HCT116 (cell line): ENCODE measurements around the gene LRRC61. TPM values are rescaled to one million over a fixed set of nuclear protein-coding genes. Genes with fewer than 3 reads are reported as not detected.

ENCODE experiments used
- ATAC-seq: fragments of 200-7000 bp; cut with Tn5 transposase; 2 replicates; pipeline ENCODE4 v1.9.1; 2020; ENCODE audit warnings: mild to moderate bottlenecking, moderate library complexity
- BruUV-seq: library from RNA; stranded (reverse); fragments of 400-500 nt; replicated peaks from 2 replicates; lab custom pipeline; 2021; lab: Mats Ljungman, UMichigan
- CTCF ChIA-PET: fragments of 300-600 bp; sonication (Branson Sonifier 250); formaldehyde crosslinking; loops from one replicate; lab custom pipeline; 2021; ENCODE audit warnings: antibody characterized with exemption; lab: Charles Lee
- POLR2A ChIA-PET: fragments of 300-600, 350-600 bp; sonication (Branson Sonifier 250); formaldehyde crosslinking; loops from one replicate; lab custom pipeline; 2021; ENCODE audit warnings: antibody characterized with exemption; lab: Charles Lee
- RAD21 ChIA-PET, 2 experiments: fragments of 300-600 bp; sonication (Branson Sonifier 250); formaldehyde crosslinking; loops; one replicate each; lab custom pipeline; 2023; ENCODE audit warnings: low total read pairs in 2 of 2; ENCODE audit not compliant: uncharacterized antibody in 2 of 2, unreplicated experiment in 2 of 2, low non-redundant PET in 1 of 2; lab: Charles Lee
- DNase-seq: peaks from one replicate; pipeline ENCODE4 v3.0.0-alpha.2; 2010; ENCODE audit warnings: low read depth, low spot score
- H2AFZ ChIP-seq: fragments of 200-600 bp; shearing (Covaris generic), sonication (generic); 2 replicates; pipeline ENCODE4 v1.6.1; 2017; ENCODE audit warnings: low read depth, mixed run types, mixed read lengths, antibody characterized with exemption, low read length; ENCODE audit not compliant: poor library complexity, severe bottlenecking
- H3K27ac ChIP-seq: 2 replicates; pipeline ENCODE4 v1.5.1; 2012; ENCODE audit warnings: low read depth, low read length
- H3K27me3 ChIP-seq: fragments of 200-600 bp; sonication (generic); 2 replicates; pipeline ENCODE4 v1.6.1; 2016; ENCODE audit warnings: mixed run types, low read length, mixed read lengths; ENCODE audit not compliant: insufficient read depth
- H3K36me3 ChIP-seq, 2 experiments: fragments of 200-500 bp in 1 of 2; fragments of 200-600 bp in 1 of 2; sonication (Bioruptor generic) in 1 of 2; sonication (generic) in 1 of 2; 2 replicates each; pipeline versions ENCODE4 v1.5.1 to v1.6.1; 2014 to 2016; ENCODE audit warnings: low read length in 2 of 2, inconsistent platforms in 1 of 2, mixed read lengths in 1 of 2, mixed run types in 1 of 2; ENCODE audit not compliant: insufficient read depth in 2 of 2, control insufficient read depth in 1 of 2
- H3K4me1 ChIP-seq, 2 experiments: fragments of 200-600 bp in 1 of 2; sonication (generic) in 1 of 2; 2 replicates each; pipeline versions ENCODE4 v1.5.1 to v1.6.1; 2012 to 2017; ENCODE audit warnings: low read length in 2 of 2, inconsistent platforms in 1 of 2, mild to moderate bottlenecking in 1 of 2, mixed read lengths in 1 of 2, mixed run types in 1 of 2, moderate library complexity in 1 of 2; ENCODE audit not compliant: insufficient read depth in 2 of 2, control insufficient read depth in 1 of 2
- H3K4me2 ChIP-seq: fragments of 200-600 bp; sonication (generic); 2 replicates; pipeline ENCODE4 v1.6.1; 2017; ENCODE audit warnings: mixed run types, low read length, mixed read lengths
- H3K4me3 ChIP-seq, 2 experiments: fragments of 200-600 bp in 1 of 2; sonication (generic) in 1 of 2; replicated peaks in 1 of 2; 2 replicates each; pipeline ENCODE4 v1.5.1; 2011 to 2016; ENCODE audit warnings: low read length in 2 of 2, control low read depth in 1 of 2, low read depth in 1 of 2, mild to moderate bottlenecking in 1 of 2, mixed read lengths in 1 of 2, mixed run types in 1 of 2
- H3K79me2 ChIP-seq: fragments of 200-600 bp; sonication (generic); 2 replicates; pipeline ENCODE4 v1.6.1; 2017; ENCODE audit warnings: mild to moderate bottlenecking, mixed run types, low read length, moderate library complexity, mixed read lengths; ENCODE audit not compliant: insufficient read depth
- H3K9ac ChIP-seq: fragments of 200-600 bp; sonication (generic); 2 replicates; pipeline ENCODE4 v1.6.1; 2016; ENCODE audit warnings: low read length, mixed read lengths
- H3K9me2 ChIP-seq: fragments of 200-600 bp; sonication (generic), shearing (Covaris generic); 2 replicates; pipeline ENCODE4 v1.6.1; 2017; ENCODE audit warnings: mixed run types, mild to moderate bottlenecking, moderate library complexity; ENCODE audit not compliant: insufficient read depth
- H3K9me3 ChIP-seq, 2 experiments: fragments of 200-500 bp in 1 of 2; fragments of 200-600 bp in 1 of 2; sonication (Bioruptor generic) in 1 of 2; sonication (generic) in 1 of 2; 2 replicates each; pipeline ENCODE4 v1.6.1; 2014 to 2017; ENCODE audit warnings: low read length in 2 of 2, mixed read lengths in 2 of 2, inconsistent platforms in 1 of 2, low read depth in 1 of 2, mild to moderate bottlenecking in 1 of 2, mixed run types in 1 of 2, moderate library complexity in 1 of 2; ENCODE audit not compliant: control insufficient read depth in 1 of 2, insufficient read depth in 1 of 2
- H4K20me1 ChIP-seq: fragments of 200-600 bp; sonication (generic), shearing (Covaris generic); 2 replicates; pipeline ENCODE4 v1.6.1; 2017; ENCODE audit warnings: mixed run types, mild to moderate bottlenecking, moderate library complexity; ENCODE audit not compliant: insufficient read depth
- CBX3 ChIP-seq: IDR thresholded peaks from 2 replicates; pipeline ENCODE4 v1.6.1; 2012; ENCODE audit warnings: low read depth
- EGR1 ChIP-seq: IDR thresholded peaks from 2 replicates; pipeline ENCODE4 v1.6.1; 2012; ENCODE audit warnings: low read depth
- ELF1 ChIP-seq: IDR thresholded peaks from 2 replicates; pipeline ENCODE4 v1.6.1; 2012; ENCODE audit warnings: low read depth, borderline replicate concordance
- EZH2 ChIP-seq: fragments of 200-600 bp; sonication (generic); IDR thresholded peaks from 2 replicates; pipeline ENCODE4 v1.6.1; 2017; ENCODE audit warnings: antibody characterized with exemption, mixed run types
- EZH2phosphoT487 ChIP-seq: fragments of 200-600 bp; IDR thresholded peaks from 2 replicates; pipeline ENCODE4 v1.6.1; 2018; ENCODE audit warnings: antibody characterized with exemption, borderline replicate concordance
- FOSL1 ChIP-seq: IDR thresholded peaks from 2 replicates; pipeline ENCODE4 v1.6.1; 2012; ENCODE audit warnings: low read depth
- POLR2A ChIP-seq: IDR thresholded peaks from 2 replicates; pipeline ENCODE4 v1.7.0; 2011; ENCODE audit warnings: borderline replicate concordance; ENCODE audit not compliant: insufficient read depth, insufficient read length; ENCODE audit errors: extremely low read depth
- POLR2AphosphoS5 ChIP-seq: IDR thresholded peaks from 2 replicates; pipeline ENCODE4 v1.6.1; 2011; ENCODE audit warnings: mild to moderate bottlenecking, low read depth, low read length, moderate library complexity
- RAD21 ChIP-seq: IDR thresholded peaks from 2 replicates; pipeline ENCODE4 v1.6.1; 2012; ENCODE audit warnings: low read depth, mild to moderate bottlenecking
- REST ChIP-seq: IDR thresholded peaks from 2 replicates; pipeline ENCODE4 v1.6.1; 2012; ENCODE audit warnings: low read depth
- SP1 ChIP-seq: IDR thresholded peaks from 2 replicates; pipeline ENCODE4 v1.6.1; 2012; ENCODE audit warnings: low read depth
- SRF ChIP-seq: IDR thresholded peaks from 2 replicates; pipeline ENCODE4 v1.6.1; 2012; ENCODE audit warnings: low read depth
- TCF7L2 ChIP-seq: IDR thresholded peaks from 2 replicates; pipeline ENCODE4 v1.7.0; 2011; ENCODE audit warnings: borderline replicate concordance, inconsistent platforms; ENCODE audit not compliant: insufficient read depth, insufficient read length; ENCODE audit errors: extremely low read depth
- ZNF274 ChIP-seq: fragments of 200-500 bp; sonication (Bioruptor generic); IDR thresholded peaks from 2 replicates; pipeline ENCODE4 v1.6.1; 2014; ENCODE audit warnings: mild to moderate bottlenecking, low read depth, low read length, inconsistent platforms
- intact Hi-C: fragments of 100-400 bp; cut with micrococcal nuclease; formaldehyde crosslinking; loops from 2 replicates; pipeline ENCODE4 v1.10.0; 2022
- total RNA-seq: library from RNA; stranded (reverse); gene quantifications from one replicate; pipeline ENCODE4 v1.2.1, GENCODE V29; 2021; ENCODE audit not compliant: unreplicated experiment
- TF ChIP-seq, protein P1 (sequence below), 3 experiments: fragments of 200-600 bp in 1 of 3; sonication (generic) in 1 of 3; IDR thresholded peaks in 2 of 3; conservative IDR thresholded peaks in 1 of 3; 2 replicates each; pipeline ENCODE4 v1.5.1; 2012 to 2017; ENCODE audit warnings: low read depth in 2 of 3, low read length in 2 of 3, antibody characterized with exemption in 1 of 3, borderline replicate concordance in 1 of 3, control low read depth in 1 of 3, mild to moderate bottlenecking in 1 of 3, mixed read lengths in 1 of 3, mixed run types in 1 of 3, moderate library complexity in 1 of 3; ENCODE audit not compliant: insufficient read depth in 1 of 3
- TF ChIP-seq, protein P2 (sequence below): IDR thresholded peaks from 2 replicates; pipeline ENCODE4 v1.6.1; 2011; ENCODE audit warnings: mild to moderate bottlenecking, low read length, moderate library complexity; ENCODE audit not compliant: insufficient replicate concordance; ENCODE audit errors: extremely low read depth

Gene LRRC61
- total RNA-seq, 1 experiment from 2014 or later: 12.0 TPM

DNA sequence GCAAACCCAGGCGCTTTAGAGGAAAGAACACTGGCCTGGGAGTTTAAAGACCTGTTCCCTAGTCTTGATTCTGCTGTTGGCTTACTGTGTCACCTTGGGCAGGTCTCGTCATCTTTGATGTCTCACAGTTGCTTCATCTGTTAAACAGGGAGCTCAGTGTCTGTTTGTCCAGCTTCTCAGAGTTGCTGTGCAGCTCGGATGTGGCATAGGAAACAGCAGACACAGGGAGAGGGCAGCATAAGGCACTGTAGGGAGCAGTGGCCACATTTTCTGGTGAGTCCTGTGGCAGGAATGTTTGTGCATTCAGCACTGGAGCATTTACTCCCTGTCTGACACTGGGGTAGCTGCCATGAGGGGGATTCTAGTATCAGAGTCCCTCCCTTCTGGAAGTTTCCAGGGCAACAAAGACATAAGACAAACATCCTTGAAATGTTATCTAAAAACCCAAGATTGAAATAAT lies 47.5 kb downstream of the LRRC61 start:
- ChIA-PET CTCF (no interaction called here), RAD21 (no interaction called here), POLR2A (interaction anchor here (2.6 kb wide), 1 partner anchor 7 kb away, joined by 15 read pairs; no protein-coding TSS in a partner anchor)
- Histone ChIP-seq H2AFZ (no peak overlapping the region), H3K4me2 (peak overlapping the region; percentile 89), H4K20me1 (no peaks in the 10 kb centered on the region), H3K9ac (peak overlapping the region; percentile 89), H3K27ac (peak overlapping the region; percentile 98; the same call in 1 of the 2 replicates), H3K27me3 (no peaks in the 10 kb centered on the region), H3K79me2 (peaks cover 44% of the 10 kb centered on the region), H3K4me1 (peaks cover 13 to 24% of the 10 kb centered on the region in 2 experiments), H3K9me2 (no peaks in the 10 kb centered on the region), H3K36me3 (peaks cover 11 to 16% of the 10 kb centered on the region in 2 experiments; a peak in 3 of 4 replicates), H3K4me3 (no peak overlapping the region), H3K9me3 (no peaks in the 10 kb centered on the region)
- no peak for DNase-seq
- no TSS peak for BruUV-seq
- ATAC-seq: no peak
- intact Hi-C loops: no loop called here
- no peak for TF ChIP-seq ELF1
- TF ChIP-seq EGR1: no peak
- no peak for TF ChIP-seq REST
- TF ChIP-seq, protein P1, sequence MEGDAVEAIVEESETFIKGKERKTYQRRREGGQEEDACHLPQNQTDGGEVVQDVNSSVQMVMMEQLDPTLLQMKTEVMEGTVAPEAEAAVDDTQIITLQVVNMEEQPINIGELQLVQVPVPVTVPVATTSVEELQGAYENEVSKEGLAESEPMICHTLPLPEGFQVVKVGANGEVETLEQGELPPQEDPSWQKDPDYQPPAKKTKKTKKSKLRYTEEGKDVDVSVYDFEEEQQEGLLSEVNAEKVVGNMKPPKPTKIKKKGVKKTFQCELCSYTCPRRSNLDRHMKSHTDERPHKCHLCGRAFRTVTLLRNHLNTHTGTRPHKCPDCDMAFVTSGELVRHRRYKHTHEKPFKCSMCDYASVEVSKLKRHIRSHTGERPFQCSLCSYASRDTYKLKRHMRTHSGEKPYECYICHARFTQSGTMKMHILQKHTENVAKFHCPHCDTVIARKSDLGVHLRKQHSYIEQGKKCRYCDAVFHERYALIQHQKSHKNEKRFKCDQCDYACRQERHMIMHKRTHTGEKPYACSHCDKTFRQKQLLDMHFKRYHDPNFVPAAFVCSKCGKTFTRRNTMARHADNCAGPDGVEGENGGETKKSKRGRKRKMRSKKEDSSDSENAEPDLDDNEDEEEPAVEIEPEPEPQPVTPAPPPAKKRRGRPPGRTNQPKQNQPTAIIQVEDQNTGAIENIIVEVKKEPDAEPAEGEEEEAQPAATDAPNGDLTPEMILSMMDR (IDR thresholded peaks at IDR 0.05 in 2 of 3, conservative IDR thresholded peaks at IDR 0.05 in 1 of 3; ENCODE audit: borderline replicate concordance in 1 of 3, insufficient read depth in 1 of 3, low read depth in 2 of 3, low read length in 2 of 3): no peak
- no peak for TF ChIP-seq POLR2AphosphoS5
- TF ChIP-seq TCF7L2: no peak
- TF ChIP-seq POLR2A: no peak
- TF ChIP-seq EZH2: no peak
- no peak for TF ChIP-seq EZH2phosphoT487
- TF ChIP-seq, protein P2, sequence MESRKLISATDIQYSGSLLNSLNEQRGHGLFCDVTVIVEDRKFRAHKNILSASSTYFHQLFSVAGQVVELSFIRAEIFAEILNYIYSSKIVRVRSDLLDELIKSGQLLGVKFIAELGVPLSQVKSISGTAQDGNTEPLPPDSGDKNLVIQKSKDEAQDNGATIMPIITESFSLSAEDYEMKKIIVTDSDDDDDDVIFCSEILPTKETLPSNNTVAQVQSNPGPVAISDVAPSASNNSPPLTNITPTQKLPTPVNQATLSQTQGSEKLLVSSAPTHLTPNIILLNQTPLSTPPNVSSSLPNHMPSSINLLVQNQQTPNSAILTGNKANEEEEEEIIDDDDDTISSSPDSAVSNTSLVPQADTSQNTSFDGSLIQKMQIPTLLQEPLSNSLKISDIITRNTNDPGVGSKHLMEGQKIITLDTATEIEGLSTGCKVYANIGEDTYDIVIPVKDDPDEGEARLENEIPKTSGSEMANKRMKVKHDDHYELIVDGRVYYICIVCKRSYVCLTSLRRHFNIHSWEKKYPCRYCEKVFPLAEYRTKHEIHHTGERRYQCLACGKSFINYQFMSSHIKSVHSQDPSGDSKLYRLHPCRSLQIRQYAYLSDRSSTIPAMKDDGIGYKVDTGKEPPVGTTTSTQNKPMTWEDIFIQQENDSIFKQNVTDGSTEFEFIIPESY: no peak
- TF ChIP-seq ZNF274: no peak
- TF ChIP-seq SRF: no peak
- no peak for TF ChIP-seq SP1
- TF ChIP-seq RAD21: no peak
- no peak for TF ChIP-seq CBX3
- TF ChIP-seq FOSL1: no peak
- TF ChIP-seq, all 23 proteins: peak for 0
